HFFc6 (cell line): Measurements from ENCODE around the gene MACF1. TPM values are rescaled to one million over a fixed set of nuclear protein-coding genes. Genes with fewer than 3 reads are reported as not detected.

Experiments used
- DNase-seq: peaks from one replicate; pipeline ENCODE4 v3.0.0-alpha.2; 2018
- H3K27ac Mint-ChIP-seq: 2 replicates; pipeline ENCODE4 v1.8.0; 2020; ENCODE audit warnings: mild to moderate bottlenecking, mixed read lengths
- H3K27me3 Mint-ChIP-seq: 2 replicates; pipeline ENCODE4 v1.8.0; 2021; ENCODE audit warnings: mild to moderate bottlenecking, moderate library complexity, mixed read lengths; ENCODE audit not compliant: insufficient read depth
- H3K36me3 Mint-ChIP-seq: 2 replicates; pipeline ENCODE4 v1.8.0; 2021; ENCODE audit warnings: low read depth, mixed read lengths
- H3K4me1 Mint-ChIP-seq: 2 replicates; pipeline ENCODE4 v1.8.0; 2020; ENCODE audit warnings: low read depth, mixed read lengths
- H3K4me3 Mint-ChIP-seq: 2 replicates; pipeline ENCODE4 v1.8.0; 2020; ENCODE audit warnings: mild to moderate bottlenecking, moderate library complexity, mixed read lengths
- H3K9me3 Mint-ChIP-seq: 2 replicates; pipeline ENCODE4 v1.8.0; 2020; ENCODE audit warnings: mild to moderate bottlenecking, mixed read lengths
- CTCF ChIP-seq: fragments of 200-600 bp; sonication (generic); IDR thresholded peaks from 2 replicates; pipeline ENCODE4 v1.5.0; 2021; ENCODE audit warnings: antibody characterized with exemption, mild to moderate bottlenecking
- long read RNA-seq: library from polyadenylated mRNA; unstranded; transcript quantifications from one replicate; pipeline ENCODE4 v2.0.0, GENCODE V29; 2019
- total RNA-seq, 6 experiments: library from RNA; stranded (reverse); fragmentation: NEBNext Ultra II Directional; extraction: Animal tissue kit (Norgen Biotek cat#: 25700); gene quantifications; 2 replicates in 1 of 6; 3 replicates in 5 of 6; pipeline ENCODE4 v1.2.3, GENCODE V29; 2021

MACF1 gene, protein sequence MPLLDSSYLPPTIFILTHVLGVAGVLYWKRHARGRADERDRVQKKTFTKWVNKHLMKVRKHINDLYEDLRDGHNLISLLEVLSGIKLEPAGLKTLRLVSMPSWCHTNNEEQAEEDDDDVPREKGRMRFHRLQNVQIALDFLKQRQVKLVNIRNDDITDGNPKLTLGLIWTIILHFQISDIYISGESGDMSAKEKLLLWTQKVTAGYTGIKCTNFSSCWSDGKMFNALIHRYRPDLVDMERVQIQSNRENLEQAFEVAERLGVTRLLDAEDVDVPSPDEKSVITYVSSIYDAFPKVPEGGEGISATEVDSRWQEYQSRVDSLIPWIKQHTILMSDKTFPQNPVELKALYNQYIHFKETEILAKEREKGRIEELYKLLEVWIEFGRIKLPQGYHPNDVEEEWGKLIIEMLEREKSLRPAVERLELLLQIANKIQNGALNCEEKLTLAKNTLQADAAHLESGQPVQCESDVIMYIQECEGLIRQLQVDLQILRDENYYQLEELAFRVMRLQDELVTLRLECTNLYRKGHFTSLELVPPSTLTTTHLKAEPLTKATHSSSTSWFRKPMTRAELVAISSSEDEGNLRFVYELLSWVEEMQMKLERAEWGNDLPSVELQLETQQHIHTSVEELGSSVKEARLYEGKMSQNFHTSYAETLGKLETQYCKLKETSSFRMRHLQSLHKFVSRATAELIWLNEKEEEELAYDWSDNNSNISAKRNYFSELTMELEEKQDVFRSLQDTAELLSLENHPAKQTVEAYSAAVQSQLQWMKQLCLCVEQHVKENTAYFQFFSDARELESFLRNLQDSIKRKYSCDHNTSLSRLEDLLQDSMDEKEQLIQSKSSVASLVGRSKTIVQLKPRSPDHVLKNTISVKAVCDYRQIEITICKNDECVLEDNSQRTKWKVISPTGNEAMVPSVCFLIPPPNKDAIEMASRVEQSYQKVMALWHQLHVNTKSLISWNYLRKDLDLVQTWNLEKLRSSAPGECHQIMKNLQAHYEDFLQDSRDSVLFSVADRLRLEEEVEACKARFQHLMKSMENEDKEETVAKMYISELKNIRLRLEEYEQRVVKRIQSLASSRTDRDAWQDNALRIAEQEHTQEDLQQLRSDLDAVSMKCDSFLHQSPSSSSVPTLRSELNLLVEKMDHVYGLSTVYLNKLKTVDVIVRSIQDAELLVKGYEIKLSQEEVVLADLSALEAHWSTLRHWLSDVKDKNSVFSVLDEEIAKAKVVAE (N-terminal part only)
- 100 to 1,000 TPM; 201 to 308 (median 223) TPM for total RNA-seq
- long read RNA-seq, partial matches to known transcripts, result 47 of 55 reads
- long read RNA-seq, other reads (novel, unspliced or antisense), result 8 of 55 reads

DNA sequence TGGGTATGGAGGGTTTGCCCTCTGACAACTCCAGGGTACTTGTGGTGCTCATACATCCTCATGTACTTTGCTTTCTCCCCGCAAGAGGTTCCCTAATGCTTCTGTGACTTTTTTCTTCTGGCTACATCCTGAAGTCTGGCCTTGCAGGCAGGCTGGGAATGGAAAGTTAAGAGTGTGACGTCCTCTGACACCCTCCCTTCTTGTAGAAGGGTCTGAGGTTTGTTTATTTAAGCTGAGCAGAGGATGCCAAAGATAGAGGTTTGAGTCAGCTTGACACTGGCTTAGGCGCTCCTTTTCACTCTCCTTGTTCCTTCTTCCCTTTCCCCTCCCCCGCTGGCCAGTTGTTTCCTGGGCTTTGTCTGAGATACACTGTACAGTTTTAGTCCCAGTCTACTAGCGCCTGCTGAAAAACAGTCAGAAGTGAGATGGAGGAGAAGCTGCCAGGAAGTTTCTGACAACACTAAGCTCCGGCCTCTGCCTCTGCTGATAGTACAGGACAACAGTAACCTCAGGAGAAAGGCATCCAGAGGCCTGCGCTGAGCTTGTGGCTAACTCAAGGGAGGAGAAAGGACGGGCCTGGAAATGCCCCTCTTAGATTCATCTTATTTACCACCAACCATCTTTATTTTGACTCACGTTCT lies at the start of gene MACF1:
TSS of gene MACF1 (plus strand) at position 255 of the 641 bp plus-strand sequence. CDS start at position 583, 328 bp downstream.
- H3K9me3 Mint-ChIP-seq, result no peaks in the 10 kb centered on the region
- H3K27ac Mint-ChIP-seq, result peak within 1 kb of the TSS; percentile 95
- H3K27me3 Mint-ChIP-seq, result peaks cover under 1% of the 10 kb centered on the region
- peak; percentile 71 for TF ChIP-seq CTCF
- peaks cover 68% of the 10 kb centered on the region for H3K4me1 Mint-ChIP-seq
- peak within 1 kb of the TSS; percentile 93 for H3K4me3 Mint-ChIP-seq
- H3K36me3 Mint-ChIP-seq, result peaks cover 20% of the 10 kb centered on the region; the same call in 1 of the 2 replicates
- peak; percentile 94 for DNase-seq

DNA sequence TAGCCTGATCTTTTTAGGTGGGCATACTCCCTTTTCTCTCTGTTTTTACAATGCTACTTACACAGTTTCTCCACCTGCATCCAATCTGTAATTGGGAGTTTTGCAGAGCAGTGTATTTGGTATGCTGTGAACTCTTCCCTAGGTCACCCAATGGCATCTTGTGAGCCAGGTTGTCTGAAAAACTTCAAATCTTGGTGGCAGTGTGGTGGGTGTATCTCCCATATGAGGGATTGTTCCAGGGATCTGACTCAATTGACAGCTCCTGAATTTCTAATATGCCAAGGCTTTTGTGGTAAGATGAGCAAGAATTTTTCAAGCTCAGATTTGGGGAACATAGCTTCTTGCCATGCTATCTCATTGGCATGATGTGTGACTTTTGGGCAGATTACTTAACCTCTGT lies 47.2 kb upstream of the MACF1 start:
- Mint-ChIP-seq H3K4me1 (peaks cover 80% of the 10 kb centered on the region), H3K27me3 (peaks cover 4% of the 10 kb centered on the region; the same call in 1 of the 2 replicates), H3K36me3 (peaks cover 9% of the 10 kb centered on the region), H3K27ac (0 out of 2 replicates have a peak overlapping the region, but pooled peaks have one; percentile 18), H3K9me3 (no peaks in the 10 kb centered on the region), H3K4me3 (no peak overlapping the region)
- TF ChIP-seq CTCF, result no peak
- no peak for DNase-seq

- H3K27ac Mint-ChIP-seq, result peak overlapping the region; percentile 54
- H3K9me3 Mint-ChIP-seq, result no peaks in the 10 kb centered on the region
- no peak for TF ChIP-seq CTCF
- H3K4me3 Mint-ChIP-seq, result peak overlapping the region; percentile 10; the same call in 1 of the 2 replicates
- H3K4me1 Mint-ChIP-seq, result peaks cover 68% of the 10 kb centered on the region
- H3K36me3 Mint-ChIP-seq, result peaks cover 9% of the 10 kb centered on the region
- H3K27me3 Mint-ChIP-seq, result peaks cover 4% of the 10 kb centered on the region; the same call in 1 of the 2 replicates
- DNase-seq, result no peak
Measured at GRCh38 chr1:39158327-39159086, 46.0 kb upstream of the MACF1 start.

- peaks cover 4% of the 10 kb centered on the region; the same call in 1 of the 2 replicates for H3K27me3 Mint-ChIP-seq
- peak overlapping the region; percentile 17; the same call in 1 of the 2 replicates for H3K4me3 Mint-ChIP-seq
- DNase-seq, result no peak
- peaks cover 67% of the 10 kb centered on the region for H3K4me1 Mint-ChIP-seq
- no peaks in the 10 kb centered on the region for H3K9me3 Mint-ChIP-seq
- no peak for TF ChIP-seq CTCF
- peaks cover 9% of the 10 kb centered on the region for H3K36me3 Mint-ChIP-seq
- H3K27ac Mint-ChIP-seq, result peak overlapping the region; percentile 45
Measured at GRCh38 chr1:39159224-39160036, 45.1 kb upstream of the MACF1 start.
